H1 (cell line): Measurements from ENCODE around the gene CEP128. TPM values are rescaled to one million over a fixed set of nuclear protein-coding genes. Genes with fewer than 3 reads are reported as not detected.

ENCODE experiments used
- CTCF ChIA-PET: fragments of 300-600 bp; sonication (Branson Sonifier 250); formaldehyde crosslinking; loops from one replicate; lab custom pipeline; 2021; ENCODE audit not compliant: partially characterized antibody; lab: Charles Lee
- POLR2A ChIA-PET: fragments of 300-600 bp; sonication (Branson Sonifier 250); formaldehyde crosslinking; loops from one replicate; lab custom pipeline; 2021; ENCODE audit warnings: inconsistent platforms; ENCODE audit not compliant: partially characterized antibody; lab: Charles Lee
- DNase-seq, 2 experiments: peaks; one replicate each; pipeline versions ENCODE4 v3.0.0 to v3.0.0-alpha.2; 2010 to 2022; ENCODE audit warnings: low spot score in 2 of 2, low read depth in 1 of 2, mixed read lengths in 1 of 2
- FAIRE-seq: peaks from 2 replicates; lab custom pipeline; 2011; peaks lifted over from hg19 to GRCh38; lab: Jason Lieb, UNC
- H2AFZ ChIP-seq: 2 replicates; pipeline ENCODE4 v1.8.1; 2012; ENCODE audit warnings: low read length, inconsistent platforms
- H2AK5ac ChIP-seq: 2 replicates; pipeline ENCODE4 v1.6.1; 2013; ENCODE audit warnings: low read depth, low read length
- H2BK120ac ChIP-seq: replicated peaks from 2 replicates; pipeline ENCODE3; 2013; ENCODE audit warnings: low read depth, low read length, inconsistent platforms
- H2BK12ac ChIP-seq: 2 replicates; pipeline ENCODE4 v1.6.1; 2013; ENCODE audit warnings: low read depth, low read length
- H2BK15ac ChIP-seq: 2 replicates; pipeline ENCODE4 v1.6.1; 2013; ENCODE audit warnings: low read length
- H2BK20ac ChIP-seq: 2 replicates; pipeline ENCODE4 v1.6.1; 2013; ENCODE audit warnings: low read length
- H2BK5ac ChIP-seq: 2 replicates; pipeline ENCODE4 v1.6.1; 2013; ENCODE audit warnings: low read depth, low read length
- H3K14ac ChIP-seq: 2 replicates; pipeline ENCODE4 v1.6.1; 2013; ENCODE audit warnings: inconsistent platforms; ENCODE audit not compliant: insufficient read length
- H3K18ac ChIP-seq: 2 replicates; pipeline ENCODE4 v1.6.1; 2013; ENCODE audit warnings: low read length; ENCODE audit errors: extremely low read depth
- H3K23ac ChIP-seq: 2 replicates; pipeline ENCODE4 v1.6.1; 2013; ENCODE audit warnings: inconsistent platforms; ENCODE audit not compliant: insufficient read length
- H3K23me2 ChIP-seq: 2 replicates; pipeline ENCODE4 v1.6.1; 2013; ENCODE audit warnings: low read depth, low read length
- H3K27ac ChIP-seq: 2 replicates; pipeline ENCODE4 v1.6.1; 2011; ENCODE audit warnings: low read depth, low read length, inconsistent platforms
- H3K27me3 ChIP-seq, 4 experiments: replicated peaks in 1 of 4; 1 replicate in 1 of 4; 2 replicates in 3 of 4; pipeline versions ENCODE4 v1.6.1 to v1.8.1; 2011 to 2013; ENCODE audit warnings: low read length in 3 of 4, mild to moderate bottlenecking in 3 of 4, inconsistent platforms in 2 of 4, mixed read lengths in 2 of 4, moderate library complexity in 1 of 4; ENCODE audit not compliant: control insufficient read depth in 3 of 4, insufficient read depth in 3 of 4; ENCODE audit errors: extremely low read depth in 1 of 4
- H3K36me3 ChIP-seq, 4 experiments: 2 replicates each; pipeline versions ENCODE4 v1.6.1 to v1.8.1; 2011 to 2013; ENCODE audit warnings: mild to moderate bottlenecking in 4 of 4, low read length in 3 of 4, moderate library complexity in 2 of 4, control low read depth in 1 of 4, inconsistent platforms in 1 of 4; ENCODE audit not compliant: insufficient read depth in 4 of 4, control insufficient read depth in 2 of 4
- H3K4ac ChIP-seq: replicated peaks from 2 replicates; pipeline ENCODE3; 2013; ENCODE audit warnings: low read length, low read depth, mixed read lengths, inconsistent platforms; ENCODE audit not compliant: insufficient read length
- H3K4me1 ChIP-seq, 4 experiments: replicated peaks in 1 of 4; 1 replicate in 1 of 4; 2 replicates in 3 of 4; pipeline versions ENCODE4 v1.6.1 to v1.8.1; 2011 to 2013; ENCODE audit warnings: low read length in 3 of 4, inconsistent platforms in 2 of 4, mixed read lengths in 1 of 4; ENCODE audit not compliant: insufficient read depth in 4 of 4, control insufficient read depth in 3 of 4
- H3K4me2 ChIP-seq, 2 experiments: 2 replicates each; pipeline versions ENCODE4 v1.6.1 to v1.8.1; 2011 to 2013; ENCODE audit warnings: low read depth in 2 of 2, low read length in 2 of 2, control low read depth in 1 of 2, inconsistent platforms in 1 of 2, mild to moderate bottlenecking in 1 of 2; ENCODE audit not compliant: insufficient read depth in 1 of 2
- H3K4me3 ChIP-seq, 4 experiments: fragments of 200-600, 300-600 bp in 1 of 4; sonication (generic), shearing (Covaris generic), sonication (Bioruptor Twin) in 1 of 4; 2 replicates each; pipeline versions ENCODE4 v1.5.1 to v1.8.1; 2011 to 2016; ENCODE audit warnings: low read length in 4 of 4, low read depth in 3 of 4, control low read depth in 2 of 4, inconsistent platforms in 2 of 4, mild to moderate bottlenecking in 2 of 4, mixed read lengths in 1 of 4, moderate library complexity in 1 of 4; ENCODE audit not compliant: insufficient read depth in 2 of 4; ENCODE audit errors: extremely low read depth in 1 of 4
- H3K56ac ChIP-seq: replicated peaks from 2 replicates; pipeline ENCODE3; 2013; ENCODE audit warnings: low read depth, mild to moderate bottlenecking, mixed read lengths, low read length, inconsistent platforms; ENCODE audit not compliant: insufficient read length
- H3K79me1 ChIP-seq: 2 replicates; pipeline ENCODE4 v1.6.1; 2013; ENCODE audit warnings: low read depth, low read length, control low read depth
- H3K79me2 ChIP-seq, 2 experiments: 2 replicates each; pipeline versions ENCODE4 v1.6.1 to v1.8.1; 2012 to 2013; ENCODE audit warnings: low read length in 2 of 2, mild to moderate bottlenecking in 2 of 2, inconsistent platforms in 1 of 2; ENCODE audit not compliant: insufficient read depth in 2 of 2, control insufficient read depth in 1 of 2
- H3K9ac ChIP-seq, 4 experiments: replicated peaks in 1 of 4; 1 replicate in 1 of 4; 2 replicates in 3 of 4; pipeline versions ENCODE4 v1.6.1 to v1.8.1; 2011 to 2013; ENCODE audit warnings: low read depth in 3 of 4, low read length in 3 of 4, control low read depth in 2 of 4, mild to moderate bottlenecking in 2 of 4, moderate library complexity in 2 of 4, inconsistent platforms in 1 of 4; ENCODE audit errors: extremely low read depth in 1 of 4
- H3K9me3 ChIP-seq, 2 experiments: 2 replicates each; pipeline versions ENCODE4 v1.6.1 to v1.8.1; 2012 to 2013; ENCODE audit warnings: mild to moderate bottlenecking in 2 of 2, moderate library complexity in 2 of 2, control low read depth in 1 of 2, inconsistent platforms in 1 of 2, low read depth in 1 of 2, low read length in 1 of 2, mixed read lengths in 1 of 2; ENCODE audit not compliant: insufficient read depth in 2 of 2
- H4K20me1 ChIP-seq, 2 experiments: replicated peaks in 1 of 2; 2 replicates each; pipeline versions ENCODE3 to v1.8.1; 2011 to 2013; ENCODE audit warnings: inconsistent platforms in 2 of 2, low read length in 2 of 2, mild to moderate bottlenecking in 1 of 2; ENCODE audit not compliant: insufficient read depth in 2 of 2, control insufficient read depth in 1 of 2
- H4K5ac ChIP-seq: 2 replicates; pipeline ENCODE4 v1.6.1; 2013; ENCODE audit warnings: low read length, low read depth, mixed read lengths, inconsistent platforms; ENCODE audit not compliant: insufficient read length
- H4K8ac ChIP-seq: 2 replicates; pipeline ENCODE4 v1.8.0; 2013; ENCODE audit warnings: mild to moderate bottlenecking, moderate library complexity, low read length, inconsistent platforms; ENCODE audit not compliant: insufficient read depth; ENCODE audit errors: extremely low read depth
- H4K91ac ChIP-seq: replicated peaks from 2 replicates; pipeline ENCODE3; 2013; ENCODE audit warnings: low read length, mixed read lengths, inconsistent platforms; ENCODE audit not compliant: insufficient read length
- ASH2L ChIP-seq: fragments of 200-600, 300-600 bp; sonication (generic); IDR thresholded peaks from one replicate; pipeline ENCODE4 v1.7.1; 2017; ENCODE audit warnings: low read length
- ATF2 ChIP-seq: IDR thresholded peaks from 2 replicates; pipeline ENCODE4 v1.6.1; 2012; ENCODE audit warnings: low read length, inconsistent platforms
- CHD2 ChIP-seq: IDR thresholded peaks from 2 replicates; pipeline ENCODE4 v1.6.1; 2012; ENCODE audit warnings: low read length, improper control_type of control experiment
- FOSL1 ChIP-seq: IDR thresholded peaks from 2 replicates; pipeline ENCODE4 v1.6.1; 2011; ENCODE audit warnings: mild to moderate bottlenecking, low read depth, low read length, moderate library complexity; ENCODE audit not compliant: insufficient read depth
- KDM1A ChIP-seq: fragments of 200-600, 300-600 bp; sonication (generic); IDR thresholded peaks from 2 replicates; pipeline ENCODE4 v1.7.1; 2016; ENCODE audit warnings: mild to moderate bottlenecking, low read length, borderline replicate concordance
- KDM4A ChIP-seq: IDR thresholded peaks from one replicate; pipeline ENCODE4 v1.7.1; 2012; ENCODE audit warnings: low read depth, mild to moderate bottlenecking, moderate library complexity, low read length, inconsistent platforms; ENCODE audit not compliant: severe bottlenecking
- MAX ChIP-seq: IDR thresholded peaks from 2 replicates; pipeline ENCODE4 v1.6.1; 2012; ENCODE audit warnings: inconsistent platforms
- RBBP5 ChIP-seq: IDR thresholded peaks from 2 replicates; pipeline ENCODE4 v1.7.1; 2012; ENCODE audit warnings: low read depth, mild to moderate bottlenecking, inconsistent platforms, low read length, moderate library complexity, borderline replicate concordance
- SUZ12 ChIP-seq: fragments of 200-600 bp; sonication (generic); IDR thresholded peaks from 2 replicates; pipeline ENCODE4 v1.6.1; 2012; ENCODE audit warnings: mild to moderate bottlenecking, inconsistent platforms, low read length, moderate library complexity, mixed read lengths
- USF2 ChIP-seq: IDR thresholded peaks from 2 replicates; pipeline ENCODE4 v1.6.1; 2011; ENCODE audit warnings: low read length, improper control_type of control experiment
- ZNF274 ChIP-seq: IDR thresholded peaks from 2 replicates; pipeline ENCODE4 v1.7.0; 2012; ENCODE audit warnings: low read length, borderline replicate concordance; ENCODE audit errors: extremely low read depth
- WGBS, 2 experiments: shearing (Covaris generic) in 1 of 2; methylation state at CpG; one replicate each; pipeline versions ENCODE4 v1.1.6 to v1.1.7; 2013 to 2015; ENCODE audit warnings: low lambda C conversion rate in 2 of 2, mixed read lengths in 2 of 2, inconsistent platforms in 1 of 2, low coverage in 1 of 2, missing lambda C conversion rate in 1 of 2; ENCODE audit not compliant: insufficient replicate concordance in 2 of 2, insufficient coverage in 1 of 2, insufficient read length in 1 of 2; ENCODE audit errors: extremely low coverage in 1 of 2, missing lambda C conversion rate in 1 of 2; 5-methylcytosine and 5-hydroxymethylcytosine counted together
- polyA plus RNA-seq, 7 experiments: library from polyadenylated mRNA; depleted of rRNA in 3 of 7; stranded (reverse) in 5 of 7; unstranded in 2 of 7; fragments of >200 nt in 5 of 7; fragments of 200-250 nt in 2 of 7; gene quantifications; 1 replicate in 5 of 7; 2 replicates in 1 of 7; 4 replicates in 1 of 7; pipeline versions ENCODE4 v1.2.1 to v1.2.3, GENCODE V29; 2011 to 2013; ENCODE audit warnings: missing spikeins in 2 of 7, mixed read lengths in 2 of 7
- total RNA-seq: library from RNA; stranded (reverse); fragmentation: NEBNext Ultra II Directional; extraction: Animal tissue kit (Norgen Biotek cat#: 25700); gene quantifications from 2 replicates; pipeline ENCODE4 v1.2.1, GENCODE V29; 2021

CEP128 gene
- total and polyA plus RNA-seq, 2 of the 8 experiments (the other 6 are each of a cell fraction or from before 2014, with no cell fraction given): 1.9 to 17.0 TPM

- DNase-seq: no peak
- peaks cover 0 to 3% of the 10 kb centered on the region in 2 experiments for H4K20me1 ChIP-seq
- H3K23me2 ChIP-seq: no peaks in the 10 kb centered on the region
- no peaks in the 10 kb centered on the region; a peak in 1 of 8 replicates for H3K36me3 ChIP-seq
- no peak overlapping the region for H3K18ac ChIP-seq
- H2AK5ac ChIP-seq: no peak overlapping the region
- H3K4ac ChIP-seq: no peak overlapping the region
- H2AFZ ChIP-seq: no peak overlapping the region
- ChIA-PET CTCF (interaction anchor here (0.6 to 1.3 kb wide), 3 partner anchors 7 to 225 kb away, joined by 3 to 5 read pairs (median 3); partner anchors contain the start of gene CEP128), POLR2A (no interaction called here)
- peaks cover 0 to 2% (median 0%) of the 10 kb centered on the region in 4 experiments; a peak in 1 of 7 replicates for H3K4me1 ChIP-seq
- no peak overlapping the region for H4K8ac ChIP-seq
- 89% methylated on average over 4 of the region's 4 CpGs; no CpG with 5 or more reads in 1 of the 2 experiments for WGBS, 2 experiments
- no peak overlapping the region for H3K4me3 ChIP-seq
- no peak overlapping the region for H2BK12ac ChIP-seq
- H3K79me1 ChIP-seq: no peaks in the 10 kb centered on the region; the same call in 1 of the 2 replicates
- no peak overlapping the region for H3K4me2 ChIP-seq
- no peak overlapping the region for H4K5ac ChIP-seq
- no peak overlapping the region for H3K56ac ChIP-seq
- H3K27ac ChIP-seq: no peak overlapping the region
- no peak overlapping the region for H3K23ac ChIP-seq
- no peaks in the 10 kb centered on the region for H3K79me2 ChIP-seq
- H3K27me3 ChIP-seq: no peaks in the 10 kb centered on the region
- H2BK15ac ChIP-seq: no peak overlapping the region
- H3K9ac ChIP-seq: no peak overlapping the region
- H3K14ac ChIP-seq: no peak overlapping the region
- H4K91ac ChIP-seq: no peak overlapping the region
- H2BK20ac ChIP-seq: no peak overlapping the region
- no peak for FAIRE-seq
- no peak overlapping the region for H2BK5ac ChIP-seq
- H3K9me3 ChIP-seq: no peaks in the 10 kb centered on the region
- no peak overlapping the region for H2BK120ac ChIP-seq
- TF ChIP-seq KDM1A: no peak
- TF ChIP-seq ATF2: no peak
- TF ChIP-seq ASH2L: no peak
- TF ChIP-seq CHD2: no peak
- no peak for TF ChIP-seq FOSL1
- no peak for TF ChIP-seq RBBP5
- TF ChIP-seq KDM4A: no peak
- TF ChIP-seq USF2: no peak
- TF ChIP-seq MAX: no peak
- TF ChIP-seq SUZ12: no peak
- no peak for TF ChIP-seq ZNF274
Measured at GRCh38 chr14:80933686-80934085, 7.9 kb downstream of the CEP128 start.
